Stromal cell of bone marrow (primary cell): ENCODE results near the gene AMZ1.

ENCODE experiments used
- DNase-seq: peaks from one replicate; pipeline ENCODE4 v3.0.0-alpha.2; 2012; ENCODE audit warnings: low read depth

Gene AMZ1

DNA sequence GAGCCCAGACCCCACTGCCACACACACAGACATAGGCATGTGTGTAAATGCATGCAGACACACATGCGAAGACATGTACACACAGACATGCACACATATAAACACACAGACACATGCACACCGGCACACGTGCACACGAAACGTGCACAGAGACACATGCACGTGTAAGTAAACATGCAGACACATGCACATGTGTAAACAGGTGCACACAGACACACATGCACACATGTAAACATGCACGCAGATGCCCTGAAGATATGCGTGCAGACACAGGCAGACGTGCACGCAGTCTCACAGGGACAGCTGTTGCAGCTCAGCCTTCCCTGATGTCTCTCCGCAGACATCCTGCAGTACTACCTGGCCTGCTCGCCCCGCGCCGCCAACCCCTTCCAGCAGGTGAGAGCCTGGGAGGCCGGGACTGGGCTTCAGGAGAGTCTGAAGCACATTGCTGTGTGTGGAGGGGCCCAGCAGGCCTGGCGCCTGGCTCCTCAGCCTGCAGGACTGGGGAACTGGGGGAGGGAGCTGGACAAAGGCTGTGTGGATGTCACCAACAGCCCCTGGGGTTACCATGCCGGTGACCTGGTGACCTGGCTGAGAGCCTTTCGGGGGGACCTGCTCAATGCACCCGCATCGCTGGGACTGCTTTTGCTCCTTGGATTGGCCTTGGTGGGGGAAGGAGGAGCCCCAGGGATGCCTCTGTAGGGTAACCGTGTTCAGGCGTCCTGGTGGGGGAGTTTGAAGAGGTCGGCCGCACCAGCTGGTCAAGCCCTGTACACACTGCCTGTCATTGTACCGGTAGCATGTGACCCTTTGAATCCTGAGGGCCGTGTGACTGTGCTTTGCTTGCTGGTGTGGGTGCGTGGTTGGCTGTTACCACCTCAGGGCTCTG is 35.9 kb upstream of the AMZ1 start:
- DNase-seq = no peak

GRCh38 chr7:2652736-2653060 is 35.3 kb upstream of the AMZ1 start:
- DNase-seq = no peak

DNA sequence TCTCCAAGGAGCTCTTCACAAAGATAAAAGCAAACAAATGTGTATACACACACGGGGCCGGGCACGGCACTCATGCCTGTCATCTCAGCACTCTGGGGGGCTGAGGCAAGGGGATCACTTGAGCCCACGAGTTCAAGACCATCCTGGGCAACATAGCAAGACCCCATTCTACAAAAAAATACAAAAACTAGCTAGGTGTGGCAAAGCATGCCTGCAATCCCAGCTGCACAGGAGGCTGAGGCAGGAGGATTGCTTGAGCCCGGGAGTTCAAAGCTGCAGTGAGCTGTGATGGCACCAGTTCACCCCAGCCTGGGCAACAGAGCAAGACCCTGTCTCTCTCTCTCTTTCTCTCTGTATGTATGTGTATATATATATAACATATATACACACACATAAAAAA is 33.9 kb upstream of the AMZ1 start:
- DNase-seq = no peak

- DNase-seq = no peak
Measured at GRCh38 chr7:2655870-2656614, 32.0 kb upstream of the AMZ1 start.

- no peak for DNase-seq
Measured at GRCh38 chr7:2657208-2657607, 30.8 kb upstream of the AMZ1 start.

- DNase-seq = no peak
Measured at GRCh38 chr7:2657920-2658671, 29.9 kb upstream of the AMZ1 start.

GRCh38 chr7:2658941-2659340 is 29.1 kb upstream of the AMZ1 start:
- DNase-seq = no peak

DNA sequence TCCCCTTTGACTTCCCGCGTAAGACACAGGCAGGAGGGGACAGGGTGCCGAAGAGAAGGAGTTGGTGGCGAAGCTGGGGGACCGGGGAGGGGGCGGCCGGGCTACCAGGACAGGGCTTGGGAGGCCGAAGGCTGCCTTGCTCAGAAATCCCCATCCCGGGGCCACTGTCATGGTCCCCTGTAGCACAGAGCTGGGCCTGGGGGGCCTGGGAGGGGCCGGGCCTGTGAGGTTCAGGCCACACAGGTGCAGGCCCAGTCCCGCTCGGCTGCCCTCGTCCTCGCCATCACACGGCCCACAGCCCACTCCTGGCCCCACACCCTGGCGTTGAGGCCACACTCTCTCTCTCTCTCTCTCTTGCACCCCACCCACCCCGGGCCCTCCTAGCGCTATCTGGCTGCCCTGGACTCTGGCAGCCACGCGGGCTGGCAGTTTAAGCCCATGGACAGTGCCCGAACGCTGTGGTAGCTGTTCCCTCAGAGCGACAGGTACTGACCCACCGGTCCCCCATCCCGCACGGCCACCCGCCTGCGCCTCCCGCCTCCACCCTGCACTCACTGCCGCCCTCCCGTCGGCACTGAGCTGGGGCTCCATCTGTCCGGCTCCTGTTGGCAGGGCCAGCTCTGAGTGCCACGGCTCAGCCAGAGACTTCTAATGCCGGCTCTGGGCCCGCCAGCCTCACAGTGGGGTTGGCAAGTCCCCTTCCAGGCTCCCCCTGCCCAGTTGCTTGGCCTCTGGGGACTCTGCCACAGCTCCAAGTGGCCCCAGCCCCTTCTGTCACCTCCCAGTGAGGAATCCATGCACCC is 28.2 kb upstream of the AMZ1 start:
- DNase-seq = no peak

DNA sequence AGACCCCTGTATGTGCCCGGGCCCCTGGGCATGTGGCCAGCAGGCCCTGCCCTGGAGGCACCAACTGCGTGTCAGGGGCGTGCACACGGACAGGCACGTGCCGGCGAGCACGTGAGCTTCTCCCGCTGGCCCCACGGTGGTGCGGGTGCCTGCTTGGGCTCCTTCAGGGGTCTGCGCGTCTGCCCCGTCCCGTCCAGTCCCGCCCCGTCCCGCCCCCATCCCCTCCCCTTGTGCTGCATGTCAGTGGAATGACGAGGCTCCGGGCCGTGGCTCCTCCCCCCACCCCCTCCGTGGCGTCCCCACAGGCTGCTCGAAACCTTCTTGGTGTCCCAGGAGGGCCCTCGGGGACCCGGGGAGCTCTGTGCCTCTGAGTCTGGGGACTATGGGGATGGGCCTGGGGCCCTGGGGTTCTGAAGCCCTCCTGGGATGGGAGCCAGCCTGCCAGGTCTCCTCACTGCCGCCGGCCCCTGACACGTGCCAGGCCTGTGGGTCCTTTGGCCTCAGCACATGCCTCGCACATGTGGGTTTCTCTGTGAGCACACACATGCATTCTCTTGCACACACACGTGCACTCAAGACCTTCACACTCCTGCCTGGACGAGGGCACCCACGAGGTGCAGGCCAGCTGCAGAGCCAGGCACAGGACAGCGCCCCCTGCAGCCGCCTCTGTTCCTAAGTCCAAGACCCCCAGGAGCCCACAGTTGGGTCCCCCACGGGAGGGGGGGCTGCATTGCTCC is 27.5 kb upstream of the AMZ1 start:
- no peak for DNase-seq

GRCh38 chr7:2661096-2661449 is 26.9 kb upstream of the AMZ1 start:
- DNase-seq = no peak

- DNase-seq = no peak
Measured at GRCh38 chr7:2661602-2662272, 26.3 kb upstream of the AMZ1 start.

GRCh38 chr7:2662273-2663120 is 25.5 kb upstream of the AMZ1 start:
- no peak for DNase-seq

- no peak for DNase-seq
Measured at GRCh38 chr7:2663121-2663886, 24.7 kb upstream of the AMZ1 start.

- no peak for DNase-seq
Measured at GRCh38 chr7:2663960-2664359, 24.0 kb upstream of the AMZ1 start.

- no peak for DNase-seq
Measured at GRCh38 chr7:2665359-2665791, 22.6 kb upstream of the AMZ1 start.

GRCh38 chr7:2666155-2666554 is 21.8 kb upstream of the AMZ1 start:
- no peak for DNase-seq

- DNase-seq = no peak
Measured at GRCh38 chr7:2666588-2667250, 21.3 kb upstream of the AMZ1 start.

- no peak for DNase-seq
Measured at GRCh38 chr7:2667843-2668242, 20.2 kb upstream of the AMZ1 start.
